HG03175 (cell line): ENCODE measurements around the gene CELSR3.

Source experiments
- ATAC-seq: cut with Tn5 transposase; IDR thresholded peaks from one replicate; pipeline ENCODE4 v1.9.1; 2021; ENCODE audit warnings: mild to moderate bottlenecking, moderate library complexity; ENCODE audit not compliant: unreplicated experiment

The CELSR3 gene

DNA sequence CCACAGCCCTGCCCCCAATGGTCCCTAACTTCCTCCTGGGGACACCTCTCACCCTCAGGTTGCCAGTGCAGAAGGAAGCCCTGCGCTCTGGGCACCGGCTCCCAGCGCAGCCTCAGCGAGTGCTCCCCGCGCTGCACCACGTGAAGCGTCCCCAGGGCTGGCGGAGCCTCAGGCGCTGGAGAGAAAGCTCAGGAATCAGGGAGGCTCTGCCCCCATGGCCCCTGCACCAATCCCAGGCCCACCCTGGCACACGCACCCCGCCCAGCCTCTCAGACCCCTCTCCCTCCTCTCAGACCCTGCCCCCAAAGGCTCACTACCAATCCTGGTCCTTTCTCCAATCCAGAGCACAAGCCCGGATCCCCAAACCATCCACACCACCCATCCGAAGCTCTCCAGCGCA is 74.5 kb downstream of the CELSR3 start:
- no peak for ATAC-seq

DNA sequence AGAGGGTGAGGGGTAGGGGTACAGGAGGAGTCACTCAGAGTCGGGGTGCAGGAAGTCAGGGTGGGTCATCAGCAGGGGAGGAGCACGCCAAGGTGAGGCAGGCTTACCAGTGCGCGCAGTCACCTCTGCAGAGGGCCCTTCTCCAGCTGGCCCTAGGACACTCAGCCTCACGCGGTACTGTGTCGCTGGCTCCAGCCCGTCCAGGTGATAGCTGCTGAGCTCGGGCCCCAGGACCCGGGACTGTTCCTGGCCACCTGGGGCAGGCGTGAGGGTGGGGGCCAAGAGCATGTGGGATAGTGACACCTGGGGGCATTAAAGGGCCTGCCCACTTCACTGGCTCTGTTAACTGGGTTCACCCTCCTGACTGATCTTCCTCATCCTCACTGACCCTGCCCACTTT is 75.0 kb downstream of the CELSR3 start:
- no peak for ATAC-seq
